Right lobe of liver (tissue), 4 donors: ENCODE measurements around the gene IER3.

Experiments
- POLR2A ChIP-seq: fragments of 450-650 bp; IDR thresholded peaks from one replicate; pipeline ENCODE4 v1.6.1; 2017; ENCODE audit warnings: antibody characterized with exemption, mild to moderate bottlenecking
- TF ChIP-seq, protein P1 (sequence below), 4 donors: fragments of 200-600 bp in 3 of 4; fragments of 450-650 bp in 1 of 4; IDR thresholded peaks; one replicate each; pipeline versions ENCODE4 v1.5.1 to v1.8.0; 2016 to 2022; ENCODE audit warnings: antibody characterized with exemption in 4 of 4, mild to moderate bottlenecking in 2 of 4
- donor health status: DM: no; HTN: no; CAD: no.
- donor health status: DM: no; HTN: no; CAD: no.
- donor health status: DM: no; HTN: yes; CAD: no.

DNA sequence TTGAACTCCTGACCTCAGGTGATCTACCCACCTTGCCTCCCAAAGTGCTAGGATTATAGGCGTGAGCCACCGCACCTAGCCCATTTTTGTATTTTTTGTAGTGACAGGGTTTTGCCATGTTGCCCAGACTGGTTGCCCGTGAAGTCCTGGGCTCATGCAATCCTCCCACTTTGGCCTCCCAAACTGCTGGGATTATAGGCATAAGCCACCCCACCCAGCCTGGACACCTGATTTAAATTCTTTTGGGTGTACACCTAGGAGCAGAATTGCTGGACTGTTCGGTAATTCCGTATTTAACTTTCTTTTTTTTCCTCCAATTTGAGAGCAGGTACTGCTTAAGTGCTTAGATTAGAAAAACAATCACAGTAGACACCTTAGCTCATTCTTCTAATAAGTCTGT, 47.9 kb downstream of the IER3 start:
- TF ChIP-seq, protein P1, sequence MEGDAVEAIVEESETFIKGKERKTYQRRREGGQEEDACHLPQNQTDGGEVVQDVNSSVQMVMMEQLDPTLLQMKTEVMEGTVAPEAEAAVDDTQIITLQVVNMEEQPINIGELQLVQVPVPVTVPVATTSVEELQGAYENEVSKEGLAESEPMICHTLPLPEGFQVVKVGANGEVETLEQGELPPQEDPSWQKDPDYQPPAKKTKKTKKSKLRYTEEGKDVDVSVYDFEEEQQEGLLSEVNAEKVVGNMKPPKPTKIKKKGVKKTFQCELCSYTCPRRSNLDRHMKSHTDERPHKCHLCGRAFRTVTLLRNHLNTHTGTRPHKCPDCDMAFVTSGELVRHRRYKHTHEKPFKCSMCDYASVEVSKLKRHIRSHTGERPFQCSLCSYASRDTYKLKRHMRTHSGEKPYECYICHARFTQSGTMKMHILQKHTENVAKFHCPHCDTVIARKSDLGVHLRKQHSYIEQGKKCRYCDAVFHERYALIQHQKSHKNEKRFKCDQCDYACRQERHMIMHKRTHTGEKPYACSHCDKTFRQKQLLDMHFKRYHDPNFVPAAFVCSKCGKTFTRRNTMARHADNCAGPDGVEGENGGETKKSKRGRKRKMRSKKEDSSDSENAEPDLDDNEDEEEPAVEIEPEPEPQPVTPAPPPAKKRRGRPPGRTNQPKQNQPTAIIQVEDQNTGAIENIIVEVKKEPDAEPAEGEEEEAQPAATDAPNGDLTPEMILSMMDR (IDR thresholded peaks at IDR 0.05): no peak
- TF ChIP-seq POLR2A: no peak
